Vagina (tissue), 2 donors: ENCODE data around the gene CFAP90. TPM values are rescaled to one million over a fixed set of nuclear protein-coding genes. Genes with fewer than 3 reads are reported as not detected.

Experiments
- DNase-seq, 2 donors: peaks; one replicate each; pipeline ENCODE4 v3.0.0-alpha.2; 2017; ENCODE audit errors: extremely low spot score in 2 of 2
- H3K27ac ChIP-seq: fragments of 200-600 bp; sonication (generic); one replicate; pipeline ENCODE4 v1.5.1; 2019
- H3K27me3 ChIP-seq: fragments of 200-600 bp; sonication (generic); one replicate; pipeline ENCODE4 v1.5.1; 2019
- H3K36me3 ChIP-seq, 2 donors: fragments of 200-600 bp; sonication (generic); one replicate each; pipeline ENCODE4 v1.5.1; 2017 to 2019
- H3K4me1 ChIP-seq: fragments of 200-600 bp; sonication (generic); one replicate; pipeline ENCODE4 v1.5.1; 2019
- H3K4me3 ChIP-seq, 2 donors: fragments of 200-600 bp; sonication (generic); 1 replicate in 1 of 2; 2 replicates in 1 of 2; pipeline ENCODE4 v1.5.1; 2016 to 2019
- H3K9me3 ChIP-seq: fragments of 200-600 bp; sonication (generic); one replicate; pipeline ENCODE4 v1.5.1; 2019
- POLR2A ChIP-seq, 2 donors: fragments of 450-650 bp; IDR thresholded peaks; one replicate each; pipeline ENCODE4 v1.6.1; 2017; ENCODE audit warnings: antibody characterized with exemption in 2 of 2, mild to moderate bottlenecking in 2 of 2, moderate library complexity in 2 of 2
- POLR2AphosphoS5 ChIP-seq, 2 donors: sonication (generic); formaldehyde crosslinking; IDR thresholded peaks; one replicate each; pipeline ENCODE4 v1.9.0; 2017; ENCODE audit warnings: antibody characterized with exemption in 2 of 2, mild to moderate bottlenecking in 2 of 2, low read depth in 1 of 2; ENCODE audit not compliant: insufficient read depth in 1 of 2
- intact Hi-C: fragments of 100-400 bp; cut with DNase I; formaldehyde crosslinking; loops from one replicate; pipeline ENCODE4 v1.15.1; 2023
- total RNA-seq: library from RNA; depleted of rRNA; stranded (reverse); fragments of >200 nt; gene quantifications from one replicate; pipeline ENCODE4 v1.2.3, GENCODE V29; 2016
- TF ChIP-seq, protein P1 (sequence below), 3 experiments: fragments of 450-650 bp in 2 of 3; fragments of 200-600 bp in 1 of 3; sonication (generic) in 1 of 3; IDR thresholded peaks; one replicate each; pipeline ENCODE4 v1.5.1; 2017 to 2019; ENCODE audit warnings: antibody characterized with exemption in 3 of 3, mild to moderate bottlenecking in 2 of 3, moderate library complexity in 2 of 3

Gene CFAP90
- total RNA-seq, 1 donor from 2014 or later: 2.5 TPM

DNA sequence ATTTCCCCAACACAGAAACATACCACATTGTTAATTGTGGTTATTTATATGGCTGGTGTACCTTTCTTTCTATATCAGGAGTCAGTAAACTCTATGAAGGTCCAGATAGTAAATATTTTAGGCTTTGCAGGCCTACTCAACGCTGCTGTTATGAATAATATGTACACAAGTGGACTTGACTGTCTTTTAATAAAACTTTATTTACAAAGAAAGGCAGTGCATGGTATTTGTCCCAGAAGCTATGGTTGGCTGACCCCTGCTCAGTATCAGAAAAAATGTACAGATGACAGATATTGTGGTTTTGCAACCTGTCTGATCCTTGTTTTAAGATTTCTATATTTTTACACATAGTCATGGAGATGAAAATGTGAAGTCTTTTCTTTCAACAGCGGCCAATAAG is 23.7 kb upstream of the CFAP90 start:
- intact Hi-C loops: no loop called here
- no peaks in the 10 kb centered on the region for H3K27me3 ChIP-seq
- H3K27ac ChIP-seq: no peak overlapping the region
- no peak overlapping the region for H3K4me3 ChIP-seq
- H3K9me3 ChIP-seq: no peaks in the 10 kb centered on the region
- H3K36me3 ChIP-seq: peaks cover 0 to 24% of the 10 kb centered on the region in 2 donors
- TF ChIP-seq POLR2AphosphoS5 (IDR thresholded peaks at IDR 0.05; ENCODE audit: insufficient read depth in 1 of 2, low read depth in 1 of 2): no peak
- TF ChIP-seq POLR2A (IDR thresholded peaks at IDR 0.05): no peak
- TF ChIP-seq, protein P1, sequence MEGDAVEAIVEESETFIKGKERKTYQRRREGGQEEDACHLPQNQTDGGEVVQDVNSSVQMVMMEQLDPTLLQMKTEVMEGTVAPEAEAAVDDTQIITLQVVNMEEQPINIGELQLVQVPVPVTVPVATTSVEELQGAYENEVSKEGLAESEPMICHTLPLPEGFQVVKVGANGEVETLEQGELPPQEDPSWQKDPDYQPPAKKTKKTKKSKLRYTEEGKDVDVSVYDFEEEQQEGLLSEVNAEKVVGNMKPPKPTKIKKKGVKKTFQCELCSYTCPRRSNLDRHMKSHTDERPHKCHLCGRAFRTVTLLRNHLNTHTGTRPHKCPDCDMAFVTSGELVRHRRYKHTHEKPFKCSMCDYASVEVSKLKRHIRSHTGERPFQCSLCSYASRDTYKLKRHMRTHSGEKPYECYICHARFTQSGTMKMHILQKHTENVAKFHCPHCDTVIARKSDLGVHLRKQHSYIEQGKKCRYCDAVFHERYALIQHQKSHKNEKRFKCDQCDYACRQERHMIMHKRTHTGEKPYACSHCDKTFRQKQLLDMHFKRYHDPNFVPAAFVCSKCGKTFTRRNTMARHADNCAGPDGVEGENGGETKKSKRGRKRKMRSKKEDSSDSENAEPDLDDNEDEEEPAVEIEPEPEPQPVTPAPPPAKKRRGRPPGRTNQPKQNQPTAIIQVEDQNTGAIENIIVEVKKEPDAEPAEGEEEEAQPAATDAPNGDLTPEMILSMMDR (IDR thresholded peaks at IDR 0.05): no peak
- DNase-seq: no peak
- H3K4me1 ChIP-seq: peaks cover 18% of the 10 kb centered on the region

DNA sequence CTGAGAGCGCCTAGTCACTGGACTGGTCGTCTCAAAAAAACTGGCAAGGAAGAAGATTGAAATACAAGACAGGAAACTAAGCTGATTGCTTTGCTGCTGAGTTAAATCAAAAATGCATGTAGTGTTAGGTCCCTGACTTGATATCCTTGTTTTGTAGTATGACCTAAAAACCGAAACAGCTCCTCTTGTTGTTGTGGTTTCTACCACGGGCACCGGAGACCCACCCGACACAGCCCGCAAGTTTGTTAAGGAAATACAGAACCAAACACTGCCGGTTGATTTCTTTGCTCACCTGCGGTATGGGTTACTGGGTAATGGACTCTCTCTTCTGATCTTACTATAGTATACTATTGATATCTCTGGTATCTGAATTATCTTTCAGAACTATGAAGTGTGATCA is 22.3 kb upstream of the CFAP90 start:
- Histone ChIP-seq H3K27me3 (no peaks in the 10 kb centered on the region), H3K36me3 (peaks cover 0 to 20% of the 10 kb centered on the region in 2 donors), H3K4me3 (no peak overlapping the region), H3K9me3 (no peaks in the 10 kb centered on the region), H3K27ac (no peak overlapping the region), H3K4me1 (peaks cover 19% of the 10 kb centered on the region)
- TF ChIP-seq POLR2AphosphoS5 (IDR thresholded peaks at IDR 0.05; ENCODE audit: insufficient read depth in 1 of 2, low read depth in 1 of 2) (no peak), POLR2A (IDR thresholded peaks at IDR 0.05) (no peak)
- TF ChIP-seq, protein P1 (IDR thresholded peaks at IDR 0.05): no peak
- DNase-seq: no peak
- intact Hi-C loops: no loop called here

DNA sequence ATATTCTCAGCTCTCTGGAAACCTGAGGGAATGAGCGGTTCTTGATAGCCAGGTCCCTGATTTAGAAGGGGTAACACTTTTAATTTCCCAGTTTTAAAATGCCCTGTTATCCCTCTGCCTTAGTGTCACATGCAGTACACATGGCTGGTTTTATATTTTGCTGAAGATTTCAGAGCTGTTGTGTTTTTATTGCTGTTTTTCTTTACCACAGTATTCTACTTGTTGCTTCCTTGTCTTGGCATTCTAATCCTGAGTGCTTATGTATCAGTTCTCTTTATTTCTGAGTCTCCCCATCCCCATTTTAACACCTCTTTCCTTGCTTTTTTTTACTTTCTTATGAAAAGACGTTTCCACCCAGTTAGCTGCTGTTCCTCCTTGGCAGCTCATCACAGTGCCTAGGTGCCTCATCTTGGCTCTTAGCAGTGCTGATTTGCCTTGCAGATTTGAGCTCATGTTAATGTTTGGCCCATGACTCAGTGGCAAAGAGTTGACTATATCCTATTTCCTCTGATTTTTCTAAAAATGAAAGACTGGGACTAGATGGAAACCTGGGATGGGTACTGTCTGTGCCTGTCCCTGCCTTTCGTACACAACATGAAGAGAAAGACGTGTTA is 21.7 kb upstream of the CFAP90 start:
- no peaks in the 10 kb centered on the region for H3K9me3 ChIP-seq
- H3K27ac ChIP-seq: no peak overlapping the region
- H3K36me3 ChIP-seq: peaks cover 0 to 17% of the 10 kb centered on the region in 2 donors
- DNase-seq: no peak
- H3K4me3 ChIP-seq: no peak overlapping the region
- intact Hi-C loops: no loop called here
- no peak for TF ChIP-seq POLR2AphosphoS5 (IDR thresholded peaks at IDR 0.05; ENCODE audit: insufficient read depth in 1 of 2, low read depth in 1 of 2)
- no peak for TF ChIP-seq POLR2A (IDR thresholded peaks at IDR 0.05)
- TF ChIP-seq, protein P1 (IDR thresholded peaks at IDR 0.05): no peak
- peaks cover 22% of the 10 kb centered on the region for H3K4me1 ChIP-seq
- H3K27me3 ChIP-seq: no peaks in the 10 kb centered on the region

DNA sequence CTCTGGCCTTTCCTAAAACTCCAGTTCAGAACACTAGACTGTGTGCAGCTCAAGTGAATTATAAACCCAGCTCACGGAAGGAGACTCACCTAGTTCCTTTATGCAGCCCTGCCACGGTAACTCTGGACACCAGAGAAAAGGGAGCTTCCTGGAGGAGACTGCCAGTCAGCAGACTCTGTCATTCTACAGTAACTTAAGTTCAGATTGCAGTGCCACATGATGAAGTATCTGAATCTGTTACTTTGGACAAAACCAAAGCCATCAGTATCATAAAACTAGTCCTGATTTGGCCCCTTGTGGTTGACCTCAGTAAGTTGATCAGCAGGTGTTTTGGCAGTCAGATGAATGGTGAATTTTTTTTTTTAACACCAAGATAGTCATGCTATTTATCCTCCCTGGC is 20.7 kb upstream of the CFAP90 start:
- H3K27me3 ChIP-seq: no peaks in the 10 kb centered on the region
- no peak overlapping the region for H3K4me3 ChIP-seq
- TF ChIP-seq, protein P1 (IDR thresholded peaks at IDR 0.05): no peak
- TF ChIP-seq POLR2A (IDR thresholded peaks at IDR 0.05): no peak
- TF ChIP-seq POLR2AphosphoS5 (IDR thresholded peaks at IDR 0.05; ENCODE audit: insufficient read depth in 1 of 2, low read depth in 1 of 2): no peak
- no peaks in the 10 kb centered on the region for H3K9me3 ChIP-seq
- peaks cover 0 to 15% of the 10 kb centered on the region in 2 donors for H3K36me3 ChIP-seq
- no peak overlapping the region for H3K27ac ChIP-seq
- DNase-seq: no peak
- intact Hi-C loops: no loop called here
- peaks cover 28% of the 10 kb centered on the region for H3K4me1 ChIP-seq

DNA sequence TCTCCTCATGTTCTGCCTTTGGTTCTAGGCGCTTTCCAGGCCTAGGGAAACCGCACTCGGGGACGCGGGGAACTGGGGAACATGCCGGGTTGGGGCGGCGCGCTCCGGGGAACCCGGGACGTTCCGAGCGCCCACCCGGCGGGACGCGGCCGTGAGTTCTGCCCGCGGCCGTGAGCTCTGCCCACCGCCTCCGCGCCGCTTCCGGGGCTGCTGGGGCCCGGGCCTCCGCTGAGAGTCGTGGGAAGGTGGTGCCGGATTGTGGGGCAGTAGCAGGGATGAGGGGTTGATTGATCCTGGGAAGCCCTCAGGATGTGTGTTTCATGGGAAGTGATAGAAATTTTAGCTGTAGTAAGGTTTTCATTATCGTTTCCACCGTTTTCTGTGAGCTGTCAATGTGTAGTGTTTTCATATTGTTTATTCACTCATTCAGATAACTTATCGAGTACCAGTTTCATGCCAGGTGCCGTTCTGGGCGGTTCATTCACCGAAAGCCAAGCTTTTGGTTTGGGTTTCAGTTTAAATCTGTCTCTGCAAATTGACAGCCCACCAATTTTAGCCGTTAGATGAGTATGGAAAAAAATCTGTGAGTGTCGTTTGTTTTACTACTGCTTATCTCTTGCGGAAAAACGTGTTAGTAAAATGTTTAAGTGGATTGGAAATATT is 18.7 kb upstream of the CFAP90 start:
- TF ChIP-seq POLR2AphosphoS5 (IDR thresholded peaks at IDR 0.05; ENCODE audit: insufficient read depth in 1 of 2, low read depth in 1 of 2): no peak
- TF ChIP-seq POLR2A (IDR thresholded peaks at IDR 0.05): no peak
- TF ChIP-seq, protein P1 (IDR thresholded peaks at IDR 0.05): no peak
- peaks cover 0 to 5% of the 10 kb centered on the region in 2 donors for H3K36me3 ChIP-seq
- H3K27ac ChIP-seq: peak overlapping the region; percentile 79
- no peaks in the 10 kb centered on the region for H3K27me3 ChIP-seq
- DNase-seq: no peak
- H3K9me3 ChIP-seq: no peaks in the 10 kb centered on the region
- H3K4me1 ChIP-seq: peaks cover 28% of the 10 kb centered on the region
- intact Hi-C loops: no loop called here
- H3K4me3 ChIP-seq: peak overlapping the region; percentile 73 to 95
